Lower leg skin (tissue), 3 donors: Measurements from ENCODE around the gene CHAC2.

Source experiments
- CTCF ChIP-seq, 3 donors: fragments of 450-650 bp; IDR thresholded peaks; one replicate each; pipeline ENCODE4 v1.5.1; 2016; ENCODE audit warnings: antibody characterized with exemption in 3 of 3, mild to moderate bottlenecking in 3 of 3, moderate library complexity in 2 of 3
- POLR2A ChIP-seq, 2 donors: fragments of 450-650 bp; IDR thresholded peaks; one replicate each; pipeline ENCODE4 v1.6.1; 2016 to 2017; ENCODE audit warnings: antibody characterized with exemption in 2 of 2, mild to moderate bottlenecking in 1 of 2, moderate library complexity in 1 of 2

- no peak for TF ChIP-seq CTCF (IDR thresholded peaks at IDR 0.05)
- no peak for TF ChIP-seq POLR2A (IDR thresholded peaks at IDR 0.05)
Measured at GRCh38 chr2:53802617-53803151, 35.1 kb downstream of the CHAC2 start.
